MM.1S (cell line): Measurements from ENCODE around the gene TUBB6.

Source experiments
- EZH2 ChIP-seq: fragments of 300-600 bp; sonication (generic); optimal IDR thresholded peaks from 2 replicates; pipeline ENCODE3; 2017; ENCODE audit warnings: low read depth, mild to moderate bottlenecking, antibody characterized with exemption, low read length, mixed read lengths
- EZH2phosphoT487 ChIP-seq: fragments of 300-600 bp; sonication (generic); IDR thresholded peaks from 2 replicates; pipeline ENCODE4 v1.6.1; 2018; ENCODE audit warnings: antibody characterized with exemption, low read length
- TF ChIP-seq, protein P1 (sequence below): fragments of 300-600 bp; sonication (generic); IDR thresholded peaks from 2 replicates; pipeline ENCODE4 v1.5.1; 2016; ENCODE audit warnings: antibody characterized with exemption, low read length, mixed read lengths

DNA sequence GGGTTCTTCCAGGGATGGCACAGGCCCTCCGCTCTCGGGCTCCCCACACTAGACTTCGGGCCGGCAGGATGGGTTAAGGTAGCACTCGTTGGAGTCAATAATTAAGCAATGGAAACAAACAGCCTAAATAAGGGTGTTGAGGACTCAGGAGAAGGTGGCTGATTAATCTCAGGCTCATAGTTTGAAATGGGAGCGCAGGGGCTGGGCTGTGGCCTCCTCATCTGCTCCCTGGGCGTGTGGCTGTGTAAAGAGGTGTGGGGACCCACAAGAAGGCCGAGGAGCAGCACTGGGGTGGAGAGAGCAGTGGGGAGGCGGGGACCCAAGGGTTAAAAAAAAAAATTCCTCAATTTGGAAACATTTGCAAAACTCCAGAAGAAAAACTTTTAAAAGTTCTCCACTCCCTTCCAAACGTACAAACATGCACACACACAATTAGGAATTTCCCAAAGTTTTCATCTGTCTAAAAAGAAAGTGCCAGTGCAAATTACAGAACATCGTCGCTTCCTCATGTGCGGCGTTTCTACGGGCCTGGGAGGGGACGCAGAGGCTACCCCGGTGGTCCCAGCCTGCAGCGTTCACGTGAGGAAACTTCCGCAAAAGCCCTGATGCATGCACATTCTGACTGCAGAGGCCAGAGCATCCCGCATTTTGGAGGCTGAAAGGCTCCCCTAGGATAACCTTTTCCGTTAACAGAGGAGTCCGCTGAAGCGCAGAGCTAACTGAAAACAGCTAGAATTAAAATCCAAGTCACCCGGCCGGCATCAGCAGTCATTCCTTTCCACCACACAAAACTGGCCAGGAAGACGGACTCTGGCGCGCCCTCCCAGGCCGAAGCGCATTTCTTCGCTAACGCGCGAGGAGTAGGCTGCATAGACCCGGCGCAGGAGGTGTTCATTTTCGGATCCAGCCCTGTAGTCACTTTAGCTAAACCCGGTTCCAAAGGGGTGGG is 1.0 kb upstream of the TUBB6 start:
- TF ChIP-seq, protein P1, sequence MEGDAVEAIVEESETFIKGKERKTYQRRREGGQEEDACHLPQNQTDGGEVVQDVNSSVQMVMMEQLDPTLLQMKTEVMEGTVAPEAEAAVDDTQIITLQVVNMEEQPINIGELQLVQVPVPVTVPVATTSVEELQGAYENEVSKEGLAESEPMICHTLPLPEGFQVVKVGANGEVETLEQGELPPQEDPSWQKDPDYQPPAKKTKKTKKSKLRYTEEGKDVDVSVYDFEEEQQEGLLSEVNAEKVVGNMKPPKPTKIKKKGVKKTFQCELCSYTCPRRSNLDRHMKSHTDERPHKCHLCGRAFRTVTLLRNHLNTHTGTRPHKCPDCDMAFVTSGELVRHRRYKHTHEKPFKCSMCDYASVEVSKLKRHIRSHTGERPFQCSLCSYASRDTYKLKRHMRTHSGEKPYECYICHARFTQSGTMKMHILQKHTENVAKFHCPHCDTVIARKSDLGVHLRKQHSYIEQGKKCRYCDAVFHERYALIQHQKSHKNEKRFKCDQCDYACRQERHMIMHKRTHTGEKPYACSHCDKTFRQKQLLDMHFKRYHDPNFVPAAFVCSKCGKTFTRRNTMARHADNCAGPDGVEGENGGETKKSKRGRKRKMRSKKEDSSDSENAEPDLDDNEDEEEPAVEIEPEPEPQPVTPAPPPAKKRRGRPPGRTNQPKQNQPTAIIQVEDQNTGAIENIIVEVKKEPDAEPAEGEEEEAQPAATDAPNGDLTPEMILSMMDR = no peak
- no peak for TF ChIP-seq EZH2
- no peak for TF ChIP-seq EZH2phosphoT487
